ENCODE results near the gene SLC6A13. TPM values are rescaled to one million over a fixed set of nuclear protein-coding genes. Genes with fewer than 3 reads are reported as not detected.
"Not testable (repeated sequence)": the region's sequence is repeated elsewhere in the genome, so short reads cannot be mapped to it uniquely, and the experiment has no call there.

Gene SLC6A13
- total RNA-seq = 1 to 10 TPM in 2 of 4 donors, under 1 TPM in 1, not detected in 1; 0.80 to 4.9 (median 1.7) TPM

DNA sequence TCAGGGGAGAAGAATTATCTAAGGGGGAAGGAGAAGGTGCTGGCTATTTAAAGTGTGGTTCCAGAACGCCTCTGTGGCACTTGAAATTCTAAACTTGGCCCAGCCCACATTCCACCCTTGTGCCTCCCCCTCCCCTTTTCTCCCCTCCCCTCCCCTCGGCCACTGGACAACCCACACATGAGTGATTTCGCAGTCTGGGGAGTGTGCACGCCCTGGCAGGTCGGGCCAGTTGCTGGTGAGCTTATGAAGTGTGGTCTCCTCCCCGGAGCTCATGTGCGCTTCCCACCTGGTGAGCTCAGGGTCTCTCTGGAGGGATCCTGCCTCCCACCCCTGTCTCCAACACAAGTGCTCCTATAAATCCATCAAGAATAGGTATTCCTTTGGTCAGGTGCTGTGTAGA lies at the start of gene SLC6A13:
SLC6A13 (minus strand) TSS at position 20 of the 400 bp plus-strand sequence. CDS start 2,784 bp downstream, outside the sequence.
- DNase-seq = no peak
- TF ChIP-seq, protein P1, sequence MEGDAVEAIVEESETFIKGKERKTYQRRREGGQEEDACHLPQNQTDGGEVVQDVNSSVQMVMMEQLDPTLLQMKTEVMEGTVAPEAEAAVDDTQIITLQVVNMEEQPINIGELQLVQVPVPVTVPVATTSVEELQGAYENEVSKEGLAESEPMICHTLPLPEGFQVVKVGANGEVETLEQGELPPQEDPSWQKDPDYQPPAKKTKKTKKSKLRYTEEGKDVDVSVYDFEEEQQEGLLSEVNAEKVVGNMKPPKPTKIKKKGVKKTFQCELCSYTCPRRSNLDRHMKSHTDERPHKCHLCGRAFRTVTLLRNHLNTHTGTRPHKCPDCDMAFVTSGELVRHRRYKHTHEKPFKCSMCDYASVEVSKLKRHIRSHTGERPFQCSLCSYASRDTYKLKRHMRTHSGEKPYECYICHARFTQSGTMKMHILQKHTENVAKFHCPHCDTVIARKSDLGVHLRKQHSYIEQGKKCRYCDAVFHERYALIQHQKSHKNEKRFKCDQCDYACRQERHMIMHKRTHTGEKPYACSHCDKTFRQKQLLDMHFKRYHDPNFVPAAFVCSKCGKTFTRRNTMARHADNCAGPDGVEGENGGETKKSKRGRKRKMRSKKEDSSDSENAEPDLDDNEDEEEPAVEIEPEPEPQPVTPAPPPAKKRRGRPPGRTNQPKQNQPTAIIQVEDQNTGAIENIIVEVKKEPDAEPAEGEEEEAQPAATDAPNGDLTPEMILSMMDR (IDR thresholded peaks at IDR 0.05) = no peak
- TF ChIP-seq POLR2A (IDR thresholded peaks at IDR 0.05) = no peak
- no peaks in the 10 kb centered on the region for H3K36me3 ChIP-seq
- no peak within 1 kb of the TSS for H3K27ac ChIP-seq
- H3K27me3 ChIP-seq = no peaks in the 10 kb centered on the region
- H3K9me3 ChIP-seq = no peaks in the 10 kb centered on the region
- H3K4me1 ChIP-seq = no peaks in the 10 kb centered on the region
- H3K4me3 ChIP-seq = no peak within 1 kb of the TSS

- H3K4me1 ChIP-seq = no peaks in the 10 kb centered on the region
- no peak overlapping the region for H3K27ac ChIP-seq
- H3K36me3 ChIP-seq = peaks cover 0 to 98% (median 0%) of the 10 kb centered on the region in 3 donors
- no peak for TF ChIP-seq POLR2A (IDR thresholded peaks at IDR 0.05)
- TF ChIP-seq, protein P1 (IDR thresholded peaks at IDR 0.05) = no peak
- no peak for DNase-seq
- H3K27me3 ChIP-seq = no peaks in the 10 kb centered on the region
- H3K9me3 ChIP-seq = no peaks in the 10 kb centered on the region
- H3K4me3 ChIP-seq = no peak overlapping the region
Observed at GRCh38 chr12:308511-308910, 45.9 kb upstream of the SLC6A13 start.

DNA sequence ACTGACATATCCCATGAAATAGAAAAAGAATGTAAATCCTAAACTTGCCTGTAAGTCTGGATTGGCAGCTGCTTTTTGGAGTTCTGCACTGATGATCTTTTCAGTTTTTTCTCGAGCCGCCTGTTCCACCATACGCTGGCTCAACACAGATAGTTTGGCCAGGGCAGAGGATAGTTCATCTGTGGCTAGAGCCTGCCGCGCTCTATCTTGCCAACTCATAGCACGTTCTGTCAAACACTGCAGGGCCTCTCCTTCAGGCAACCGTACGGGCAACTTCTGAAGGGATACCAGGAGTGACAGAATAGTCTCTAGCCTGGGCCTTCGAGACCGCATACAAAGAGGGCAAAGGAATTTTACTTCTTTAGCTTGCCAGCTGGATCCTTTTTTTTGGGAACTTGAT lies 44.8 kb upstream of the SLC6A13 start:
- H3K4me1 ChIP-seq = no peaks in the 10 kb centered on the region
- H3K27me3 ChIP-seq = no peaks in the 10 kb centered on the region
- H3K9me3 ChIP-seq = no peaks in the 10 kb centered on the region
- TF ChIP-seq POLR2A (IDR thresholded peaks at IDR 0.05) = no peak
- TF ChIP-seq, protein P1 (IDR thresholded peaks at IDR 0.05) = no peak
- no peak overlapping the region for H3K27ac ChIP-seq
- no peak overlapping the region for H3K4me3 ChIP-seq
- H3K36me3 ChIP-seq = peaks cover 0 to 98% (median 0%) of the 10 kb centered on the region in 3 donors
- DNase-seq = no peak

GRCh38 chr12:304805-305204 lies 42.2 kb upstream of the SLC6A13 start:
- Histone ChIP-seq H3K4me3 (no peak overlapping the region), H3K36me3 (peaks cover 0 to 77% (median 0%) of the 10 kb centered on the region in 3 donors), H3K27me3 (no peaks in the 10 kb centered on the region), H3K4me1 (no peaks in the 10 kb centered on the region), H3K9me3 (no peaks in the 10 kb centered on the region), H3K27ac (no peak overlapping the region)
- TF ChIP-seq, protein P1 (IDR thresholded peaks at IDR 0.05) = no peak
- TF ChIP-seq POLR2A (IDR thresholded peaks at IDR 0.05) = no peak
- no peak for DNase-seq

GRCh38 chr12:302766-303165 lies 40.1 kb upstream of the SLC6A13 start:
- H3K9me3 ChIP-seq, H3K4me1 ChIP-seq, H3K4me3 ChIP-seq, H3K27ac ChIP-seq, H3K27me3 ChIP-seq, DNase-seq: not testable (repeated sequence)
- peaks cover 0 to 65% (median 0%) of the 10 kb centered on the region in 3 donors for H3K36me3 ChIP-seq

- not testable (repeated sequence) for H3K27ac ChIP-seq, H3K4me3 ChIP-seq, H3K27me3 ChIP-seq, H3K4me1 ChIP-seq, DNase-seq, H3K9me3 ChIP-seq
- H3K36me3 ChIP-seq = peaks cover 0 to 64% (median 0%) of the 10 kb centered on the region in 3 donors
Observed at GRCh38 chr12:300166-300565, 37.5 kb upstream of the SLC6A13 start.

- peaks cover 0 to 64% (median 0%) of the 10 kb centered on the region in 3 donors for H3K36me3 ChIP-seq
- not testable (repeated sequence) for H3K4me3 ChIP-seq
Observed at GRCh38 chr12:299511-299910, 36.9 kb upstream of the SLC6A13 start.

GRCh38 chr12:298059-298458 lies 35.4 kb upstream of the SLC6A13 start:
- peaks cover 0 to 65% (median 0%) of the 10 kb centered on the region in 3 donors for H3K36me3 ChIP-seq
- not testable (repeated sequence) for H3K27me3 ChIP-seq, H3K9me3 ChIP-seq, H3K4me3 ChIP-seq, H3K4me1 ChIP-seq, H3K27ac ChIP-seq, DNase-seq

More at GRCh38 chr12:299511-299910, 36.9 kb upstream of the SLC6A13 start:
- not testable (repeated sequence) for H3K27me3 ChIP-seq, DNase-seq, H3K4me1 ChIP-seq, H3K9me3 ChIP-seq, H3K27ac ChIP-seq

Measured in Peyer's patch (tissue), 4 donors.